Prostate gland (tissue), 2 donors: ENCODE results near the gene PFKFB3. TPM values are rescaled to one million over a fixed set of nuclear protein-coding genes. Genes with fewer than 3 reads are reported as not detected.
"Not testable (repeated sequence)": the region's sequence is repeated elsewhere in the genome, so short reads cannot be mapped to it uniquely, and the experiment has no call there.

Experiments used
- DNase-seq: peaks from one replicate; pipeline ENCODE4 v3.0.0-alpha.2; 2019; ENCODE audit warnings: low spot score
- H3K27ac ChIP-seq, 2 donors: fragments of 200-600 bp; sonication (generic); 2 replicates each; pipeline ENCODE4 v1.5.1; 2017 to 2019
- H3K27me3 ChIP-seq: fragments of 200-600 bp; sonication (generic); replicated peaks from 2 replicates; pipeline ENCODE4 v1.5.1; 2019; ENCODE audit not compliant: insufficient read depth
- H3K36me3 ChIP-seq, 2 donors: fragments of 200-600 bp; sonication (generic); 1 replicate in 1 of 2; 2 replicates in 1 of 2; pipeline versions ENCODE4 v1.5.1 to v1.8.1; 2017 to 2019
- H3K4me1 ChIP-seq: fragments of 200-600 bp; sonication (generic); replicated peaks from 2 replicates; pipeline ENCODE4 v1.5.1; 2019
- H3K4me3 ChIP-seq, 2 donors: fragments of 200-600 bp; sonication (generic); 2 replicates each; pipeline ENCODE4 v1.5.1; 2017 to 2019
- H3K9me3 ChIP-seq: fragments of 200-600 bp; sonication (generic); 2 replicates; pipeline ENCODE4 v1.5.1; 2017
- CTCF ChIP-seq, 4 experiments: fragments of 200-600 bp in 2 of 4; fragments of 450-650 bp in 2 of 4; sonication (generic) in 2 of 4; IDR thresholded peaks; 1 replicate in 3 of 4; 2 replicates in 1 of 4; pipeline ENCODE4 v1.5.1; 2016 to 2019; ENCODE audit warnings: antibody characterized with exemption in 4 of 4, mild to moderate bottlenecking in 2 of 4, moderate library complexity in 2 of 4
- POLR2A ChIP-seq: fragments of 450-650 bp; IDR thresholded peaks from one replicate; pipeline ENCODE4 v1.6.1; 2016; ENCODE audit warnings: antibody characterized with exemption, mild to moderate bottlenecking
- POLR2AphosphoS5 ChIP-seq: sonication (generic); formaldehyde crosslinking; IDR thresholded peaks from one replicate; pipeline ENCODE4 v1.6.1; 2017; ENCODE audit warnings: antibody characterized with exemption
- WGBS: methylation state at CpG from one replicate; pipeline ENCODE4 v1.1.5; 2018; 5-methylcytosine and 5-hydroxymethylcytosine counted together
- intact Hi-C: fragments of 100-400 bp; cut with DNase I; formaldehyde crosslinking; loops from one replicate; pipeline ENCODE4 v1.14.2; 2022
- total RNA-seq, 2 donors: library from RNA; depleted of rRNA; stranded (reverse); fragments of >200 nt; gene quantifications; one replicate each; pipeline ENCODE4 v1.1.0, GENCODE V29; 2016

The PFKFB3 gene
- total RNA-seq, 2 donors from 2014 or later: 24.3 to 52.7 TPM

GRCh38 chr10:6244510-6244909, 41.8 kb downstream of the PFKFB3 start:
- Histone ChIP-seq H3K4me1 (no peaks in the 10 kb centered on the region), H3K27me3 (no peaks in the 10 kb centered on the region), H3K27ac (no peak overlapping the region), H3K36me3 (no peaks in the 10 kb centered on the region), H3K4me3 (no peak overlapping the region), H3K9me3 (no peaks in the 10 kb centered on the region)
- no peak for TF ChIP-seq POLR2AphosphoS5
- TF ChIP-seq CTCF (IDR thresholded peaks at IDR 0.05): no peak
- TF ChIP-seq POLR2A: no peak
- no peak for DNase-seq
- intact Hi-C loops: no loop called here
- 78% methylated on average over 7 of the region's 7 CpGs for WGBS

GRCh38 chr10:6247041-6247712, 44.4 kb downstream of the PFKFB3 start:
- no peaks in the 10 kb centered on the region for H3K36me3 ChIP-seq
- WGBS: 60% methylated on average over 11 of the region's 11 CpGs
- H3K9me3 ChIP-seq: no peaks in the 10 kb centered on the region
- DNase-seq: no peak
- no peaks in the 10 kb centered on the region for H3K27me3 ChIP-seq
- TF ChIP-seq CTCF (IDR thresholded peaks at IDR 0.05) (no peak), POLR2A (no peak), POLR2AphosphoS5 (no peak)
- no peak overlapping the region for H3K4me3 ChIP-seq
- intact Hi-C loops: no loop called here
- H3K4me1 ChIP-seq: no peaks in the 10 kb centered on the region
- no peak overlapping the region for H3K27ac ChIP-seq

GRCh38 chr10:6248908-6249307, 46.2 kb downstream of the PFKFB3 start:
- intact Hi-C loops, H3K4me1 ChIP-seq, DNase-seq, H3K4me3 ChIP-seq, H3K9me3 ChIP-seq, H3K27me3 ChIP-seq, H3K36me3 ChIP-seq, H3K27ac ChIP-seq: not testable (repeated sequence)
- 96% methylated on average over 7 of the region's 8 CpGs for whole genome bisulfite sequencing

- Histone ChIP-seq H3K4me1 (no peaks in the 10 kb centered on the region), H3K27me3 (no peaks in the 10 kb centered on the region), H3K27ac (no peak overlapping the region), H3K4me3 (no peak overlapping the region), H3K9me3 (no peaks in the 10 kb centered on the region), H3K36me3 (no peaks in the 10 kb centered on the region)
- no peak for DNase-seq
- TF ChIP-seq CTCF (IDR thresholded peaks at IDR 0.05): no peak
- no peak for TF ChIP-seq POLR2AphosphoS5
- TF ChIP-seq POLR2A: no peak
- intact Hi-C loops: no loop called here
- WGBS: 100% methylated on average over 1 of the region's 1 CpG
These were observed 47.0 kb downstream of the PFKFB3 start for GRCh38 chr10:6249698-6250097.

- no peaks in the 10 kb centered on the region for H3K9me3 ChIP-seq
- no peaks in the 10 kb centered on the region for H3K4me1 ChIP-seq
- WGBS: 79% methylated on average over 6 of the region's 6 CpGs
- H3K27me3 ChIP-seq: no peaks in the 10 kb centered on the region
- no peaks in the 10 kb centered on the region for H3K36me3 ChIP-seq
- intact Hi-C loops: no loop called here
- TF ChIP-seq POLR2AphosphoS5 (no peak), CTCF (IDR thresholded peaks at IDR 0.05) (no peak), POLR2A (no peak)
- no peak overlapping the region for H3K4me3 ChIP-seq
- H3K27ac ChIP-seq: no peak overlapping the region
- no peak for DNase-seq
These were observed 48.0 kb downstream of the PFKFB3 start for GRCh38 chr10:6250745-6251144.
